NCI-H2081 (cell line): ENCODE measurements around the gene DSP.

ENCODE experiments used
- DNase-seq, 2 experiments: peaks; one replicate each; lab custom pipeline; 2025; lab: John Stamatoyannopoulos, UW

DSP gene

GRCh38 chr6:7591770-7592169 lies 50.3 kb downstream of the DSP start:
- no peak for DNase-seq

GRCh38 chr6:7593229-7593628 lies 51.8 kb downstream of the DSP start:
- DNase-seq: no peak

- no peak for DNase-seq
Measured at GRCh38 chr6:7594579-7595125, 53.2 kb downstream of the DSP start.

- no peak for DNase-seq
Measured at GRCh38 chr6:7604003-7604402, 62.5 kb downstream of the DSP start.

GRCh38 chr6:7604506-7604905 lies 63.0 kb downstream of the DSP start:
- no peak for DNase-seq

- DNase-seq: peak; percentile 60 to 63
Measured at GRCh38 chr6:7615611-7616383, 74.3 kb downstream of the DSP start.

GRCh38 chr6:7617801-7618764 lies 76.6 kb downstream of the DSP start:
- DNase-seq: no peak

- DNase-seq: no peak
Measured at GRCh38 chr6:7621761-7622160, 80.3 kb downstream of the DSP start.

GRCh38 chr6:7624796-7625710 lies 83.6 kb downstream of the DSP start:
- peak; percentile 11 to 65 for DNase-seq

GRCh38 chr6:7628479-7628878 lies 87.0 kb downstream of the DSP start:
- no peak for DNase-seq

GRCh38 chr6:7628909-7629308 lies 87.4 kb downstream of the DSP start:
- no peak for DNase-seq

- DNase-seq: no peak
Measured at GRCh38 chr6:7629321-7629720, 87.8 kb downstream of the DSP start.

- DNase-seq: no peak
Measured at GRCh38 chr6:7630792-7631191, 89.3 kb downstream of the DSP start.

GRCh38 chr6:7631466-7631865 lies 90.0 kb downstream of the DSP start:
- DNase-seq: peak; percentile 15 to 18

- no peak for DNase-seq
Measured at GRCh38 chr6:7632501-7633290, 91.2 kb downstream of the DSP start.

- peak; percentile 9 to 43 for DNase-seq
Measured at GRCh38 chr6:7633361-7633760, 91.9 kb downstream of the DSP start.

- DNase-seq: no peak
Measured at GRCh38 chr6:7636151-7636550, 94.7 kb downstream of the DSP start.
